Karpas-422 (cell line): ENCODE measurements around the gene OPCML. TPM values are rescaled to one million over a fixed set of nuclear protein-coding genes. Genes with fewer than 3 reads are reported as not detected.

Experiments used
- DNase-seq: peaks from one replicate; pipeline ENCODE4 v3.0.0-alpha.2; 2015
- H2AFZ ChIP-seq: fragments of 200-600 bp; sonication (generic); 2 replicates; pipeline ENCODE4 v1.6.1; 2014; ENCODE audit warnings: antibody characterized with exemption, low read length, mixed read lengths
- H3K27ac ChIP-seq: fragments of 200-600 bp; sonication (generic); 2 replicates; pipeline ENCODE4 v1.5.1; 2014; ENCODE audit warnings: mild to moderate bottlenecking, low read length, moderate library complexity
- H3K27me3 ChIP-seq: fragments of 200-600 bp; sonication (generic); 2 replicates; pipeline ENCODE4 v1.6.1; 2014; ENCODE audit warnings: low read length, mixed read lengths
- H3K36me3 ChIP-seq: fragments of 200-600 bp; sonication (generic); 2 replicates; pipeline ENCODE4 v1.6.1; 2014; ENCODE audit warnings: low read length, mixed read lengths; ENCODE audit not compliant: insufficient read depth
- H3K4me1 ChIP-seq: fragments of 200-600 bp; sonication (generic); 2 replicates; pipeline ENCODE4 v1.6.1; 2014; ENCODE audit warnings: mild to moderate bottlenecking, low read length, mixed read lengths
- H3K4me2 ChIP-seq: fragments of 200-600 bp; sonication (generic); 2 replicates; pipeline ENCODE4 v1.6.1; 2014; ENCODE audit warnings: low read length, low read depth, mild to moderate bottlenecking; ENCODE audit not compliant: poor library complexity, severe bottlenecking
- H3K4me3 ChIP-seq: fragments of 200-600 bp; sonication (generic); 2 replicates; pipeline ENCODE4 v1.5.1; 2014; ENCODE audit warnings: mild to moderate bottlenecking, antibody characterized with exemption, low read length, mixed read lengths
- H3K79me2 ChIP-seq: fragments of 200-600 bp; sonication (generic); 2 replicates; pipeline ENCODE4 v1.6.1; 2014; ENCODE audit warnings: mild to moderate bottlenecking, low read length, mixed read lengths
- H3K9ac ChIP-seq: fragments of 200-600 bp; sonication (generic); 2 replicates; pipeline ENCODE4 v1.6.0; 2014; ENCODE audit warnings: low read length
- H3K9me2 ChIP-seq: fragments of 200-600 bp; sonication (generic), shearing (Covaris generic); replicated peaks from 2 replicates; pipeline ENCODE4 v1.6.0; 2014; ENCODE audit warnings: mild to moderate bottlenecking, low read length, moderate library complexity; ENCODE audit not compliant: insufficient read depth
- H3K9me3 ChIP-seq: fragments of 300-700, 200-600 bp; sonication (generic); 2 replicates; pipeline ENCODE4 v1.6.1; 2014; ENCODE audit warnings: low read length, mixed read lengths
- H4K20me1 ChIP-seq: fragments of 200-600 bp; sonication (generic); 2 replicates; pipeline ENCODE4 v1.6.1; 2014; ENCODE audit warnings: mild to moderate bottlenecking, antibody characterized with exemption, low read length, low read depth; ENCODE audit not compliant: insufficient read depth
- total RNA-seq: library from RNA; depleted of rRNA; stranded (reverse); fragments of >200 nt; shearing (Covaris generic); gene quantifications from 2 replicates; pipeline ENCODE4 v1.2.3, GENCODE V29; 2014; ENCODE audit warnings: low replicate concordance

Gene OPCML
- total RNA-seq, 1 experiment from 2014 or later, result not detected

DNA sequence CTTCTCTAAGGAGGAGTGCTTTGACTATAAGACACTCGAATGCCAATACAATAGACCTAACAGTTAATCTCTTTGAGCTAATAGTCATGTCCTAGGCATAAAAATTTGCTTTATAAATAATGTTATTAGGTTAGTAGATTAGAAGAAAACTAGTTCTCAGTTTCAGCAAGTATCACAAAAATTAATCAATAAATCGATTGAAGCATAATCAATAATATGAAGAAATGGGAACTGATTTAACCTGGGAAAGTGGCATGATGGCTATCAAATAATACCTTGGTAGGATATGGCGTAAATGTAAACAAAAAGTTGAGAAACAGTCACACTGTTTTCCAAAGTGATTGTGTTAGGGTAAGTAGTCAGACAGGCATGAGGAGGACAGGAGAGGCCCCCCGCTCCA is 676.3 kb downstream of the OPCML start:
- Histone ChIP-seq H4K20me1 (no peaks in the 10 kb centered on the region), H3K9ac (no peak overlapping the region), H3K36me3 (no peaks in the 10 kb centered on the region), H3K79me2 (no peaks in the 10 kb centered on the region), H3K27ac (no peak overlapping the region), H3K27me3 (no peaks in the 10 kb centered on the region), H3K4me1 (no peaks in the 10 kb centered on the region), H2AFZ (no peak overlapping the region), H3K9me3 (no peaks in the 10 kb centered on the region), H3K4me3 (no peak overlapping the region), H3K9me2 (no peaks in the 10 kb centered on the region), H3K4me2 (no peak overlapping the region)
- no peak for DNase-seq

DNA sequence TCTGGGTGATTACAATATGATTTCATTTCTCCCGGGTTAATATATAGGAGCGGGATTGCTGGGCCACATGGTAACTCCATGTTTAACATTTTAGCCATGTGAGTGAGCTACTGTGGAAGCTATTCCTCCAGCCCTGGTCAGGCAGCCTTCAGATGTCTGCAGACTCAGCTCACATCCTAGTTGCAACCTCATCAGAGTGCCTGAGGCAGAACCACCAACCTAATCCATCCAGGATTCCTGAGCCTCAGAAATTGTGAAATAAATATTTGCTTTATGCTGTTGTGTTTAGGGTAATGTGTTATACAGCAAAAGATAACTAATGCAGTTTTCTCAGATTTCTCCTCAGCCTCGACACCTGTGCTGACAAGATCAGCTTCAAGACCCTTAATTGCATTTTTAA is 676.8 kb downstream of the OPCML start:
- no peaks in the 10 kb centered on the region for H3K36me3 ChIP-seq
- no peak overlapping the region for H3K9ac ChIP-seq
- H3K4me1 ChIP-seq, result no peaks in the 10 kb centered on the region
- DNase-seq, result no peak
- H3K79me2 ChIP-seq, result no peaks in the 10 kb centered on the region
- H3K4me3 ChIP-seq, result no peak overlapping the region
- H3K9me3 ChIP-seq, result no peaks in the 10 kb centered on the region
- no peaks in the 10 kb centered on the region for H4K20me1 ChIP-seq
- H3K4me2 ChIP-seq, result no peak overlapping the region
- no peak overlapping the region for H2AFZ ChIP-seq
- no peaks in the 10 kb centered on the region for H3K9me2 ChIP-seq
- H3K27me3 ChIP-seq, result no peaks in the 10 kb centered on the region
- H3K27ac ChIP-seq, result no peak overlapping the region

DNA sequence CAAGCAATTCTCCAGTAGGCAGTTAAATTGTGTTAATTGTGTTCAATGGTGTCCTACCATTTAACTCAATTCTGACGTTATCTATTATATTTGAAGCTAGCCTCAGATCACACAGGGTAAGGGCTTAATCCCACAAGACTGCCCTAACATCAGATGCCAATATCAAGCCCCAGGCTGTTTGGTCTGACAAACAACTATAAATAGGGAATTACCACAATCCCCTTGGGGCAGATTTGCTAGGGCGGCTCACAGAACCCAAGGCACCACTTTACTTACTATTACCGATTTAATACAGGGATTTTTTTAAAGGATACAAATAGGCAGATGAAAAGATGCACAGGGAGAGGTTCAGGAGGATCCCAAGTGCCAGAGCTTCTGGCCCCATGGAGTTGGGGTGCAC is 678.4 kb downstream of the OPCML start:
- Histone ChIP-seq H3K79me2 (no peaks in the 10 kb centered on the region), H3K27ac (no peak overlapping the region), H4K20me1 (no peaks in the 10 kb centered on the region), H3K36me3 (no peaks in the 10 kb centered on the region), H3K9me3 (no peaks in the 10 kb centered on the region), H3K4me2 (no peak overlapping the region), H2AFZ (no peak overlapping the region), H3K9ac (no peak overlapping the region), H3K4me1 (no peaks in the 10 kb centered on the region), H3K9me2 (no peaks in the 10 kb centered on the region), H3K4me3 (no peak overlapping the region), H3K27me3 (no peaks in the 10 kb centered on the region)
- no peak for DNase-seq

DNA sequence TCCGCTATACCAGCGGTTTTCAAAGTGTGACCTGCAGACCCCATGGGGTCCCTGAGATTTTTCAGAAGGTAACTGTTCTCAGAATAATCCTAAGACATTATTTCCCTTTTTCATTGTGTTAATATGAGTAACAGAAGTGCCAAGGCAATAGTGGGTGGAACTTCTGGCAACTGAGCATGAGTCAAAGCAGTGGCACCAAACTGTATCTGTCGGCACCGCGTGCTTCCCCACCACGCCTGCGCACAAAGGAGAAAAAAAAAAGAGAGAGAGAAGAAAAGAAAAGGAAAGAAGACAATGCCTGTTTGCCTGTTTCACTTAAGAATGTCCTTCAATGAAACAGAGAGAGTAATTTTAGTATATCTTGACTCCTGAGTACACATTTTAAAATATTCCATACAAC is 679.9 kb downstream of the OPCML start:
- Histone ChIP-seq H3K4me2 (no peak overlapping the region), H2AFZ (no peak overlapping the region), H3K79me2 (no peaks in the 10 kb centered on the region), H3K9me2 (no peaks in the 10 kb centered on the region), H3K27ac (no peak overlapping the region), H3K27me3 (no peaks in the 10 kb centered on the region), H3K4me1 (no peaks in the 10 kb centered on the region), H3K9ac (no peak overlapping the region), H4K20me1 (no peaks in the 10 kb centered on the region), H3K4me3 (no peak overlapping the region), H3K9me3 (no peaks in the 10 kb centered on the region), H3K36me3 (no peaks in the 10 kb centered on the region)
- no peak for DNase-seq

DNA sequence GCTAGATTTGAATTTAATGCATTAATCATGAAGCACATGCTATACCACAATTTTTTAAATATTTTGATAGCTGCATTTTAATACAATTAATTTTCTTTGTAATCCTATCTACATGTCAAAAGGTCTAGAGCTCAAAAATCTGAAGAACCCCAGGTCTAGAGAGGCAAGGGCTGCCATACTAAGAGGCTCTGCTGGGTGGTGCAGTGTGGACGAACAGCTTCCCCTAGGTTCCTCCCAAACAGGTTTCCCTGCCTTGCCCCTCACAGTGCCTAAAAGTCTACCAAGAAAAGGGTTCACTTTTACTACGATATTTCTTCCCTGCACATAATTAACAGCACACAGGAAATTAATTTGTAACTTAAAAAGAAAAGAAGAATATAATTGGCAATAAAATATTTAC is 681.1 kb downstream of the OPCML start:
- no peak for DNase-seq
- no peaks in the 10 kb centered on the region for H3K9me2 ChIP-seq
- no peak overlapping the region for H3K9ac ChIP-seq
- no peaks in the 10 kb centered on the region for H4K20me1 ChIP-seq
- no peaks in the 10 kb centered on the region for H3K36me3 ChIP-seq
- H3K27ac ChIP-seq, result no peak overlapping the region
- H2AFZ ChIP-seq, result no peak overlapping the region
- no peaks in the 10 kb centered on the region for H3K9me3 ChIP-seq
- H3K4me3 ChIP-seq, result no peak overlapping the region
- H3K27me3 ChIP-seq, result no peaks in the 10 kb centered on the region
- no peak overlapping the region for H3K4me2 ChIP-seq
- H3K4me1 ChIP-seq, result no peaks in the 10 kb centered on the region
- H3K79me2 ChIP-seq, result no peaks in the 10 kb centered on the region

DNA sequence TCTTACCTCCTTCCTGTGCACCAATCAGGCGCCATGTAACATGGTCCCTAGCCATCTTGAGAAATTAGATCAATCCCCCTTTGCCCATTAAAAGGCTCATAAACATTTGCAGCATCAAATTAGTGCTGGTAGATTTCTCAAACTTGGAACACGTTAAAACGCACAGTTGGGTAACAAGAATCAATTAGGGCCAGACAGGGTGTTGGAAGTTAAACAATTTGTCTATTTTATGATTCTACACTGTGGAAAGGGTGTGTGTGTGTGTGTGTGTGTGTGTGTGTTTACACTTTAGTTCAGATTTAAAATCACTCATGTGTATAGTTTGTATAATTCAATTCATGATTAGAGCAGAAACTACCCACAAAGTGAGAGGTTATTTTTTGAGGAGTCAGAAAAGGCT is 682.0 kb downstream of the OPCML start:
- Histone ChIP-seq H3K27me3 (no peaks in the 10 kb centered on the region), H3K9me2 (no peaks in the 10 kb centered on the region), H3K9me3 (no peaks in the 10 kb centered on the region), H3K4me2 (no peak overlapping the region), H3K79me2 (no peaks in the 10 kb centered on the region), H3K9ac (no peak overlapping the region), H3K4me3 (no peak overlapping the region), H4K20me1 (no peaks in the 10 kb centered on the region), H3K4me1 (no peaks in the 10 kb centered on the region), H3K36me3 (no peaks in the 10 kb centered on the region), H2AFZ (no peak overlapping the region), H3K27ac (no peak overlapping the region)
- DNase-seq, result no peak

DNA sequence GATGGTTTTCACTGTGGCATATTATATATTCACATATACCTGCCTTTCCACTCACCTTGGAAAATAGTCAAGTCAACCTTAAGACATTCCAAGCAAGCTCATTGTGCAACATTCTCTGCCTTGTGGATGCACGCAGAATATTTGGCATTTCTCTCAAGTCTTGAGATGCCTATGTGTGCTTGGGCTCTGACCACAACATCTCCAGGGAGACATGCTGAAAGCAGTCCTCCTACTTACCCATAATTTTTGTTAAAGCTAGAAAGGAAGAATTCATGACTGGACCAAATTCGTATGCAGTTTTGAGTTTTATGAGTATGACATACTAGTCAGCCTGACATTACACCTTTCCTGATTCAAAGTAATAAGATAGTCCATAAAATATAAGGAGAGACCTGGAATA is 684.0 kb downstream of the OPCML start:
- Histone ChIP-seq H2AFZ (no peak overlapping the region), H3K9me3 (no peaks in the 10 kb centered on the region), H3K79me2 (no peaks in the 10 kb centered on the region), H3K9ac (no peak overlapping the region), H3K9me2 (no peaks in the 10 kb centered on the region), H3K27me3 (no peaks in the 10 kb centered on the region), H3K27ac (no peak overlapping the region), H3K4me2 (no peak overlapping the region), H3K4me1 (no peaks in the 10 kb centered on the region), H4K20me1 (no peaks in the 10 kb centered on the region), H3K36me3 (no peaks in the 10 kb centered on the region), H3K4me3 (no peak overlapping the region)
- DNase-seq, result no peak

DNA sequence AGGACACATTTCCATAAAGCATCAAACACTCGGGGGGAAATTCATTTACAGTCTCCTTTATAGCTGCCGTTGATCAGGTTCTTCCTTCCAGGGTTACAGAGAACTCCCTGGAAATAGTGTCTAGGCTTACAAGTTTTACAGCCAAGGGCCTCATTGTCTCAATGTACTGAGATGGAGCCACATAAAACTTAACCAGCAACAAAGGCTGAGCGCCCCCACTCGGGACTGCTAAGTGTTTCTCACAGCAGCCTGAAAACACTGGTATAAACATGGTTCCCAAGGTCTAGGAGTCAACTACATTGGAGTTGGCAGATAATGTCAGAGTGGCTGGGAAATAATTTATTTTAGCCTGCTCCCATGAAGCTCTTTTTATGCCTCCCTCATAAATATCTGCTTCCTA is 686.2 kb downstream of the OPCML start:
- no peak overlapping the region for H2AFZ ChIP-seq
- H3K9me3 ChIP-seq, result no peaks in the 10 kb centered on the region
- H3K27ac ChIP-seq, result no peak overlapping the region
- H3K9ac ChIP-seq, result no peak overlapping the region
- no peak overlapping the region for H3K4me3 ChIP-seq
- no peaks in the 10 kb centered on the region for H3K27me3 ChIP-seq
- H3K9me2 ChIP-seq, result no peaks in the 10 kb centered on the region
- H3K36me3 ChIP-seq, result no peaks in the 10 kb centered on the region
- H3K4me2 ChIP-seq, result no peak overlapping the region
- H3K4me1 ChIP-seq, result no peaks in the 10 kb centered on the region
- no peaks in the 10 kb centered on the region for H3K79me2 ChIP-seq
- no peaks in the 10 kb centered on the region for H4K20me1 ChIP-seq
- DNase-seq, result no peak
